Stimulated activated effector memory CD8-positive, alpha-beta T cell treated with anti-CD3 and anti-CD28 coated beads, Interleukin-12 subunit alpha, Interleukin-12 subunit beta, amount 100 ng/mL, for 72 hours (primary cell): ENCODE data around the gene L3MBTL1.
A peak's percentile ranks its signal among the peaks of the same experiment; 100 is the strongest.

Experiments used
- ATAC-seq: fragments of 150-1000 bp; cut with Tn5 transposase; 2 replicates; pipeline ENCODE4 v1.10.0; 2021
- DNase-seq, 2 donors: peaks; one replicate each; pipeline ENCODE4 v3.0.0; 2021 to 2022; ENCODE audit warnings: low spot score in 2 of 2
- H3K27ac Mint-ChIP-seq: one replicate; pipeline ENCODE4 v1.8.0; 2022; ENCODE audit warnings: mild to moderate bottlenecking, mixed read lengths
- H3K36me3 Mint-ChIP-seq: one replicate; pipeline ENCODE4 v1.8.0; 2022; ENCODE audit warnings: mild to moderate bottlenecking, mixed read lengths
- H3K4me1 Mint-ChIP-seq: one replicate; pipeline ENCODE4 v1.8.0; 2022; ENCODE audit warnings: mixed read lengths
- H3K4me3 Mint-ChIP-seq: one replicate; pipeline ENCODE4 v1.8.0; 2022; ENCODE audit warnings: mild to moderate bottlenecking, mixed read lengths
- H3K9me3 Mint-ChIP-seq: one replicate; pipeline ENCODE4 v1.8.0; 2022; ENCODE audit warnings: mixed read lengths

Gene L3MBTL1

DNA sequence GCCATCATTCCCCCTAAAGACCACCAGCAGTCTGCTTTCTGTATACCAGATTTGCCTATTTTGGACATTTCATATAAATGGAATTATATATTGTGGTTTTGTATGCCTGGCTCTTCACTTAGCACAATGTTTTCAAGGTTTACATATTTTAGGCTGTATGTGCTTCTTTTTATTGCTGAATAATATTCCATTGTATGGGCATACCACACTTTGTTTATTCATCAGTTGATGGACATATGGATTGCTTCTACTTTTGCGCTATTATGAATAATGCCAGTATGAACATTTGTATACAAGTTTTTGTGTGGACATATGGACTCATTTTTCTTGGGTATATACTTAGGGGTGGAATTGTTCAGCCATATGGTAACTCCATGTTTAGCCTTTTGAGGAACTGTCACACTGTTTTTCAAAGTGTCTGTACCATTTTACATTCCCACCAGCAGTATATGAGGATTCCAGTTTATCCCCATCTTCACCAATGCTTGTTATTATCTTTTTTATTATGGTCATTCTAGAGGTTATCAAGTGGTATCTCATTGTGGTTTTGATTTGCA, 12.7 kb downstream of the L3MBTL1 start:
- no peak for DNase-seq
- Mint-ChIP-seq H3K27ac (no peak overlapping the region), H3K9me3 (no peaks in the 10 kb centered on the region), H3K36me3 (no peaks in the 10 kb centered on the region), H3K4me3 (no peak overlapping the region), H3K4me1 (peaks cover 11% of the 10 kb centered on the region)
- no peak for ATAC-seq

DNA sequence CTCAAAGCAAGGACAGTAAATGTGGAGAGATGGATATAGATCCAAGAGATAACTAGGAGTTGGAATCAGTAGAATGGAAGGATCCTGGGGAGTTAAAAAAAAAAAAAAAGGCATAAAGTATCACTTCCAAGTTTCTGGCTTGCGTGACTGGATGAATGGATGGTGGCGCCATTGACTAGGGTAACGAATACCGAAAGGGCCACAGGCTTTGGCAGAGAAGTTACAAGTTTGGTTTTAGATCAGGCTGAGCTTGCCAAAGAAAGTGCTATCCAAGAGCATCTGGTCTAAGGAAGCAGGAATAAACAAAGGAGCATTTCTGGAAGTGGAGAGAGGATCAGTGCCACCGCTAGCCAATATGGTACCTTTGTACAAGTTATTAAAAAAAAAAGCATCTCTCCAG, 17.5 kb downstream of the L3MBTL1 start:
- ATAC-seq (no peak), DNase-seq (no peak)
- H3K9me3 Mint-ChIP-seq, result no peaks in the 10 kb centered on the region
- no peaks in the 10 kb centered on the region for H3K4me1 Mint-ChIP-seq
- H3K27ac Mint-ChIP-seq, result no peak overlapping the region
- H3K36me3 Mint-ChIP-seq, result no peaks in the 10 kb centered on the region
- no peak overlapping the region for H3K4me3 Mint-ChIP-seq

DNA sequence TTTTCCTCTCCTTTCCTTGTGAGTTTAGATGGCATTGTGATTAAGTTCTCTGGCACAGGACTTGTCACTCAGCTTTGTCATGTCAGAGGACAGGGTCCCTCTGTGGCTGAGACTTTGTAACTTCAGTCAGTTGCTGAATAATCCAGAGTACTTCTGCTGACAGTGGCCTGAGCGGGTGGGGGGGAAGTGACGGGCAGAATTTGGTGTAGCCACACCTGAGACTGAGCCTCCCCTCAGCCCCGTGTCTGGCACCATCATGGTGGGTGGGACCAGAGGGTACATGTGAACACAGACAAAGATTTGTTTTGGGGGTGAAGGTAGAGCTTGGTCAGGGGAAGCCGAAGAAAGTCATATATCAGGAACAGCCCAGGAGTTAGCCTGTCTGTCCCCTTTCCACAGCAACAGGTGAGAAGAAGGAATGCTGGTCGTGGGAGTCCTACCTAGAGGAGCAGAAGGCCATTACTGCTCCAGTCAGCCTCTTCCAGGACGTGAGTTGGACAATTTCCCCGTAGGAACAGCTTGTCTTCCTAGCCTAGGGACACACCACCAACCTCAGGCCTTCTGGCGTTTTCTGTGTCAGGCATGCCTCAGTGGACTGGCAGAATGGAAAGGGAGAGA, 20.9 kb downstream of the L3MBTL1 start:
- H3K36me3 Mint-ChIP-seq, result no peaks in the 10 kb centered on the region
- H3K4me1 Mint-ChIP-seq, result no peaks in the 10 kb centered on the region
- no peak overlapping the region for H3K27ac Mint-ChIP-seq
- no peaks in the 10 kb centered on the region for H3K9me3 Mint-ChIP-seq
- DNase-seq (no peak), ATAC-seq (no peak)
- no peak overlapping the region for H3K4me3 Mint-ChIP-seq

DNA sequence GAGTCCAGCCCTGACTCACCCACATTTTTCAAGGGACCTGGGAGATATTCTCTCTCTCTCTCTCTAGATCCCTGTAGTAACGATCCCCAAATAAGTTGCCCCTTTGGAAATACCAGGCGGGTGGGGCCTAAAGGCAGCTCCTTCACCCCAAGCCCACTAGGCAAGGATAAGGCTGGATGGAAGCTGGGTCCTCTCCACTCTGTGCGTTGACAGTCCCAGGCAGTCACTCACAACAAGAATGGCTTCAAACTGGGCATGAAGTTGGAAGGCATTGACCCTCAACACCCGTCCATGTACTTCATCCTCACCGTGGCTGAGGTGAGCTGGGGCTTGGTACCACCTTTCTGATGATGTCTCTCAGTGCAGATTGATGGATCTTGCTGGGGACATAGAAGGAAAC, 21.6 kb downstream of the L3MBTL1 start:
- no peak overlapping the region for H3K27ac Mint-ChIP-seq

DNA sequence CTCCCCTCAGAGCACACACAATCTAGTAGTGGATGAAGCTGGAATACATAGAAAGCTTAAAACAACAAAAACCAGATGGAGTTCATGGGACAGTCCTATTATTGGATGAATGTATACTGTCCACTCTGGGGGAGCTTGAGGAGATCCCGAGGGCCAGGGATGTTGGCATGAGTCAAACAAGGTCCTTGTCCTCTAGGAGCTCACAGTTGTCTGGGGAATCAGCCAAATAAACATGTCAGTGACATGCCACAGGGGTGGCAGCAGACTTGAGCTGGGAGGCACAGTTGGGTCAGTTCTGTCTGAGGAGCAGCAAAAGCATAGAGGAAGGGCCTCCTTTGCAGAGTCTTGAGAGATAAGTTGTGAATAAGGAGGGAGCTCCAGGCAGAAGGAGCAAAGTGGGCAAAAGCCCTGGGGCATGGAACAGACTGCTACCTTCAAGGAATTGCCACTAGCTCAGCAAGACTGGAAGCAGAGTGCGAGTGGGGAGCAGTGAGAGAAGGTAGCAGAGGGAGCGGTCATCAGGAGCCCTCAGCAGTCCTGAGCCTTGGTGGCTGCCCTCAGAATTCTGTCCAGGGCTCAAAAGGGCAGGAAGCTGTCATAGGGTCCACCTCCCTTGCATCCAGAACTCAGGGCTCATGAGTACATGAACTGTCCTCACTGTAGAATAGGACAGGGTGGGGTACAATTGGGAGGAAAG, 22.1 kb downstream of the L3MBTL1 start:
- Mint-ChIP-seq H3K27ac (no peak overlapping the region), H3K9me3 (no peaks in the 10 kb centered on the region), H3K4me1 (no peaks in the 10 kb centered on the region), H3K36me3 (no peaks in the 10 kb centered on the region), H3K4me3 (no peak overlapping the region)
- ATAC-seq (no peak), DNase-seq (no peak)

More for the DNA sequence above, 21.6 kb downstream of the L3MBTL1 start:
- no peaks in the 10 kb centered on the region for H3K36me3 Mint-ChIP-seq
- no peak for DNase-seq
- no peak overlapping the region for H3K4me3 Mint-ChIP-seq
- no peaks in the 10 kb centered on the region for H3K9me3 Mint-ChIP-seq
- H3K4me1 Mint-ChIP-seq, result no peaks in the 10 kb centered on the region
- ATAC-seq, result no peak

DNA sequence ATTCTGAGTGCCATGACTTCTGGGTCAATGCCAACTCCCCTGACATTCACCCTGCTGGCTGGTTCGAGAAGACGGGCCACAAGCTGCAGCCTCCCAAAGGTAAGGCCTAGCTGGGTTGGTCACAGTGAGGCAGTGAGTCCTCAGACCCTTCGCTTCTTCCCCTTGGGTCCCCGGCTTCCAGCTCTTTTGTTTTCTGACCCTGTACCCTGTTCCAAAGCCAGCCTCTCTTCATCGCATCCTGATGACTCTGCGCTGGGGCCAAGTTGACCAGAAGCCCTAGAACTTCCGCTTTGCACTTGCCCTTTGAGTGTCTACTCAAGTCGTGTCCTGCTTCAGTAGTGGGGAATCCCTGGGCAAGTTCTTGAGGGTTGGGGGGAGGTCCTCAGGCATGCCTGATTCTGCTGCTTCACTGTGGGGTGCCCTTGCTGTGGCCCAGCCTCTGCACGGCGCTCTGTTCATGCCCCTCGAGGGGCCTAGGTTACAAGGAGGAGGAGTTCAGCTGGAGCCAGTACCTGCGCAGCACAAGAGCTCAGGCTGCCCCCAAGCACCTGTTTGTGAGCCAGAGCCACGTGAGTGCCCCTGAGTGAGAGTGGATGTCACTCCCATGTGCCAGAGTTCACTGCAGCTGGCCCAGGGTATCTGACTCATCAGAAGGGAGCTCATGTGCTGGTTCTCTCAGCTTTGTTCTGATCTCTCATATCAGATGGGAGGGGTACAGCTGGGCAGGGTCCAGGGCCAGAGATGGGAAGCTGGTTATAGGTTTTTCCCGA, 23.0 kb downstream of the L3MBTL1 start:
- Mint-ChIP-seq H3K4me1 (no peaks in the 10 kb centered on the region), H3K9me3 (no peaks in the 10 kb centered on the region), H3K4me3 (no peak overlapping the region), H3K27ac (peak overlapping the region; percentile 58), H3K36me3 (no peaks in the 10 kb centered on the region)
- DNase-seq (no peak), ATAC-seq (no peak)

DNA sequence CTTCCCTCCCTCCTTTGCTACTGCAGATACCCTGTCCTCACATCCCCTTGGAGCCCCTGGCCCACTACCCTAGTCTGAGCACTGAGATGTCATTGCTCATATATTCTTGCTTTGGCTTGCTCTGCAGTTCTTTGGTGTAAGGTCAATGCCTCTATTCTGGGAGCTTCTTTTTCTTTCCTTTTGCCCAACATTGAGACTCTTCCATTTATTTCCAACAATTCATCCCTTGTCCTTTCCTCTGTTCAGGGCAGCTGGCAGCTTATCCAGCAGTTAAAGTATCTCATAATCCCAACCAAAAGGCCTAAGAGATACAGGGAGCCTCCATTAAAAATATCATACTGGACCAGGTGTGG, 23.6 kb downstream of the L3MBTL1 start:
- Mint-ChIP-seq H3K36me3 (no peaks in the 10 kb centered on the region), H3K4me3 (no peak overlapping the region), H3K4me1 (no peaks in the 10 kb centered on the region), H3K9me3 (no peaks in the 10 kb centered on the region), H3K27ac (peak overlapping the region; percentile 58)
- DNase-seq, result no peak
- no peak for ATAC-seq

DNA sequence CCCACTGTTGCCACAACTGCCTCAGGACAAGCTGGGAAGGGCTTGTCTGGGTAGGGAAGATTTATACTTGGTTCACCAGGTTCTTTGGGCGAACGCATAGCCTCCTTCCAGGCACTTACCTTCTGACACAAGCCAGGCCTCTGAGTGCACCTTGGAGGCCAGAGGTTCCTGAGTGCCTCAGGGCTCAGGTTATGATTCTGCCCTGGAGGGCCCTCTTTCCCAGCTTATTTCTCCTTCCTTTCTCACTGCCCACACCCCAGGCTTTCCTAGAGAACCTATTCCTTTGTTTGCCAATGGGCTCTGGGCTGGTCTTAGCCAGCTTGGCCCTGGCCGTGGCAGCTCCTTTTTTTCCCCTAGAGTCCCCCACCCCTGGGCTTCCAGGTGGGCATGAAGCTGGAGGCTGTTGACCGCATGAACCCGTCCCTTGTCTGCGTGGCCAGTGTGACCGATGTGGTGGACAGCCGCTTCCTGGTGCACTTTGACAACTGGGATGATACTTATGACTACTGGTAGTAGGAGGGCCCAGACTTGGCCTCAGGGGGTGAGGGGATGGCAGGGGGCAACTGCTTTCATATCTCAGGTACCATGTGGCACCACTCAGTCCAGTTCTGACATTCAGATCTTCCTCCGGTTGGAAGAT, 25.0 kb downstream of the L3MBTL1 start:
- ATAC-seq (no peak), DNase-seq (no peak)
- Mint-ChIP-seq H3K4me1 (no peaks in the 10 kb centered on the region), H3K4me3 (no peak overlapping the region), H3K9me3 (no peaks in the 10 kb centered on the region), H3K27ac (no peak overlapping the region), H3K36me3 (no peaks in the 10 kb centered on the region)

DNA sequence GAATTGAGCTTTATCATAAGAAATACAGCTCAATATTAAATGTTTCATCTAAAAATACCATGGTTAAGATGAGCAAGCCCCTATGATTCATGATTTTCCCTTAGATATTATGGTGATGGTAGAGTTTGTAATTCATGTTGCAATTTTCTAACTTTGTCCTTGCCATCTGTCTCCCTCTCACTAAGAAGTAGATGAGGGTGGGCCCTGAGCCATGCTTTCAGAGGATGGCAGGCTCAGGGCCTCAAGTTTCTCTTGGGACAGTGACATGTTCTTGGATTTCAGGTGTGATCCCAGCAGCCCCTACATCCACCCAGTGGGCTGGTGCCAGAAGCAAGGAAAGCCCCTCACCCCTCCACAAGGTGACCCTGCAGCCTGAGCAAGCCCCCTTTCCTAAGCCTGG, 25.6 kb downstream of the L3MBTL1 start:
- H3K4me1 Mint-ChIP-seq, result no peaks in the 10 kb centered on the region
- no peak overlapping the region for H3K4me3 Mint-ChIP-seq
- DNase-seq (no peak), ATAC-seq (no peak)
- no peak overlapping the region for H3K27ac Mint-ChIP-seq
- H3K9me3 Mint-ChIP-seq, result no peaks in the 10 kb centered on the region
- no peaks in the 10 kb centered on the region for H3K36me3 Mint-ChIP-seq

DNA sequence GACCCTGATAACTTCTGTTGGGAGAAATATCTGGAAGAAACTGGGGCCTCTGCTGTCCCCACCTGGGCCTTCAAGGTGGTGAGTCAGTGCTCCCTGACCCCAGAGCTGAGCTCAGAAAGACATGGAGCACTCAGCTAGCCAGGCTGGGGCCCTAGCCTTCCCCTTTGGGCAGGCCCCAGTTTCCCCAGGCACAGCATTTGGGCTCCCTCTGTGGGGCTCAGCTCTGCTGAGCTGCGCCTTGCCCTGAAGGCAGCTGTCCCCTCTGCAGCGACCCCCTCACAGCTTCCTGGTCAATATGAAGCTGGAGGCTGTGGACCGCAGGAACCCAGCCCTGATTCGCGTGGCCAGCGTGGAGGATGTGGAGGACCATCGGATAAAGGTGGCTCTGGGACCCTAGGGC, 26.5 kb downstream of the L3MBTL1 start:
- H3K36me3 Mint-ChIP-seq, result peaks cover 5% of the 10 kb centered on the region
- H3K27ac Mint-ChIP-seq, result no peak overlapping the region
- peaks cover 5% of the 10 kb centered on the region for H3K4me1 Mint-ChIP-seq
- DNase-seq (no peak), ATAC-seq (no peak)
- no peaks in the 10 kb centered on the region for H3K9me3 Mint-ChIP-seq
- H3K4me3 Mint-ChIP-seq, result no peak overlapping the region

DNA sequence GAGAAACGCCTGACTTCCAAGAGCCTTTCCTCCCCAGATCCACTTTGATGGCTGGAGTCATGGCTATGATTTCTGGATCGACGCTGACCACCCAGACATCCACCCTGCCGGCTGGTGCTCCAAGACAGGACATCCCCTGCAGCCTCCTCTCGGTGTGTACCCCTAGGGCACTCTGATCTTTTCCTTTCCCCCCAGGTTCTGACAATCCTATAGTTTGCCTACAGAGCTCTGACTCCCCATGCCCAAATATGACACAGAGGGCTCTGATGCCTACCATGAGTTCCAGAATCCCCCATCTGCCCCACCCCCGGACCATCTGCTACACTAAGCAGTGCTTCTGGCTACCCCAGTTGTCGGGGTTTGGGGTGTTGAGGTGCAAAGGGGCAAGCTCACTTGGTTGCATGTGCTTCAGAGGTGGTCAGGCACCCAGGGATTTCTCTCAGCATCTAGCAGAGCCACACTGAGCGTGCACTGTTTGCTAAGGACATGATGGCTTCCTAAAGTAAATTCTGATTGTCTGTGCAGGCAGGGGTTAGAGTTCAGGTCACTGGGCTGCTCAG, 27.4 kb downstream of the L3MBTL1 start:
- ATAC-seq (no peak), DNase-seq (no peak)
- peaks cover 6% of the 10 kb centered on the region for H3K36me3 Mint-ChIP-seq
- H3K27ac Mint-ChIP-seq, result no peak overlapping the region
- peaks cover 7% of the 10 kb centered on the region for H3K4me1 Mint-ChIP-seq
- H3K9me3 Mint-ChIP-seq, result no peaks in the 10 kb centered on the region
- no peak overlapping the region for H3K4me3 Mint-ChIP-seq

DNA sequence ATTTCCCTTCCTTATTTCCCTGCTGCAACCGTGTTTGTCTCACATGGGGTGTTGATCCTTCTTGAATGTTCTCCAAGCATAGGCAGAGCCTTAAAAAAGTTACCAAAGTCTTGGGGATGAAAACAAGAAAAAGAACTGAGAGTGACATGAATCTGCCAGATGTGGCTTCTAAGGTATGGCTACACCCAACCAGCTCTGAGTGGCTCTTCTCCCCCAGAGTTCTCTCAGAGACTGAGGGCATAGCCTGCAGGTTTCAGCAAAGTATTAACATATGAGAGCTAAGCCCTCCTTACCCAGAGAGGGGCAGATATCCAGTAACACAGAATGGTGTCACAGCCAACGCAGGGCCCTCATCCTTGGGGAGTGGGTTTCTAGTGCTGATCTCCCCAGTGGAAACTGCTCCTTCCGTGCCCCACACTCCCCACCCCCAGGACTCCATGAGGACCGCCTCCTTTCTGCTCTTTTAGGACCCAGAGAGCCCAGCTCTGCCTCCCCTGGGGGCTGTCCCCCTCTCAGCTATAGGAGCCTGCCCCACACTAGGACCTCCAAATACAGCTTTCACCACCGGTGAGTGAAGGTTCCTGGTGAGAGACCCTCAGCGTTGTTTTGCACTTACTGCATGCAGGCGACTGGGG, 28.0 kb downstream of the L3MBTL1 start:
- no peak overlapping the region for H3K27ac Mint-ChIP-seq
- DNase-seq (no peak), ATAC-seq (no peak)
- H3K9me3 Mint-ChIP-seq, result no peaks in the 10 kb centered on the region
- peaks cover 7% of the 10 kb centered on the region for H3K4me1 Mint-ChIP-seq
- peaks cover 6% of the 10 kb centered on the region for H3K36me3 Mint-ChIP-seq
- no peak overlapping the region for H3K4me3 Mint-ChIP-seq

DNA sequence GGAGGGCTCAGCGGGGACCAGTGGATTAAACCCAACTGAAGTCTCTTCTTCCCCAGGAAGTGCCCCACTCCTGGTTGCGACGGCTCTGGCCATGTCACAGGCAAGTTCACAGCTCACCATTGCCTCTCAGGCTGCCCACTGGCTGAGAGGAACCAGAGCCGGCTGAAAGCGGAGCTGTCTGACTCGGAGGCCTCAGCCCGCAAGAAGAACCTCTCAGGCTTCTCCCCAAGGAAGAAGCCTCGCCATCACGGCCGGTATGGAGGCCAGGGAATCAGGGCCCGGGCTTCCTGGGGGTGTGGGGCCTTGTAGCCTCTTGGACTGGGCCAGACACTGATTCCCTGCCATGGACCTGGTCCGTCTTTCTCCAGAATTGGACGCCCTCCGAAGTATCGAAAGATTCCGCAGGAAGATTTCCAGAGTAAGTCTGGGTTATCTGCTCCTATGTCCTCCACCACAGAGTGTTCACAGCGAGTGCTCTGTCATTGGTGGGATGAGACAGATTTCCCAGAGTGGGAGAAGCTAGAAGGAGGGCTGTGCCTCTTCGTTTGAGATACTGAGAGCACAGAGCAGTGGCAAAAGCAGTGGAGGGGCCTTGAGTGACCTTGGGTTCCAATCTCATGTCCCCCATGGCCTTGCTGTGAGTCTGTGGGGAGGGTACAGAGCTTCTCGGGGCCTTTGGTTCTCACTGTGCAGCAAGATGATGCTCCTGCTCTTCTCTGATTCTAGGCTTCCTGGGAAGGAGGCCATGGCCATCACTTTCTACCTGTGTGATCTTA, 28.7 kb downstream of the L3MBTL1 start:
- H3K4me1 Mint-ChIP-seq, result peaks cover 7% of the 10 kb centered on the region
- no peak for ATAC-seq
- H3K27ac Mint-ChIP-seq, result peak overlapping the region; percentile 37

DNA sequence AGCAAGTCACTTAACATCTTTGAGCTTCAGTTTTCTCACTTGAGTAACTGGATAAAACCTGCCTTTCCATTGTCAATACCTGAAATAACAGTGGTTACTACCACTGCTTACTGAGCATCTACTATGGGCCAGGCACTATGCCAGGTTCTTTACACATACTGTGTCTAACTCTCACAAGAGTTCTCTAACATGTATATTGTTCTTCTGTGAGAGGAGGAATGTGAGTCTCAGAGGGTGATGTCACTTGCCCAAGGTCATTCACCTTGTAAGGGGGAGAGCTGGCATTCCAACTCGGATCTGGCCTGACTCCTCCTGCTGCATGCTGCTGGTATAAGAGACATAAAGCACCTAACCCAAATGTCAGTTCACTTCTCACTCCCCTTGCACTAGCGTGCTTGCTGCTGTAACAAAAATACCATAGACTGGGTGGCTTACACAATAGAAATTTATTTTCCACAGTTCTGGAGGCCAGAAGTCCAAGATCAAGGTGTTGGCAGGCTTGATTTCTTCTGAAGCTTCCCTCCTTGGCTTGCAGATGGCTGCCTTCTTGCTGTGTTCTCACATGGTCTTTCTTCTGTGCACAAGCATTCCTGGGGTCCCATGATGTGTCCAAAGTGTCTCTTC, 29.4 kb downstream of the L3MBTL1 start:
- Mint-ChIP-seq H3K9me3 (no peaks in the 10 kb centered on the region), H3K4me3 (no peak overlapping the region), H3K36me3 (peaks cover 6% of the 10 kb centered on the region), H3K4me1 (peaks cover 7% of the 10 kb centered on the region), H3K27ac (peak overlapping the region; percentile 37)
- DNase-seq, result no peak
- no peak for ATAC-seq

More for the DNA sequence above, 28.7 kb downstream of the L3MBTL1 start:
- no peak overlapping the region for H3K4me3 Mint-ChIP-seq
- no peak for DNase-seq
- no peaks in the 10 kb centered on the region for H3K9me3 Mint-ChIP-seq
- peaks cover 6% of the 10 kb centered on the region for H3K36me3 Mint-ChIP-seq
